Adrenal gland (tissue), 5 donors: ENCODE data around the gene STK32C.

ENCODE experiments used
- CTCF ChIP-seq, 6 experiments: fragments of 450-650 bp in 4 of 6; fragments of 200-600 bp in 2 of 6; sonication (generic) in 1 of 6; IDR thresholded peaks; 1 replicate in 5 of 6; 2 replicates in 1 of 6; pipeline versions ENCODE4 v1.5.1 to v1.8.0; 2016 to 2021; ENCODE audit warnings: antibody characterized with exemption in 6 of 6, mild to moderate bottlenecking in 2 of 6, moderate library complexity in 1 of 6
- POLR2A ChIP-seq, 2 donors: fragments of 450-650 bp; IDR thresholded peaks; one replicate each; pipeline ENCODE4 v1.6.1; 2017; ENCODE audit warnings: antibody characterized with exemption in 2 of 2, mild to moderate bottlenecking in 2 of 2, moderate library complexity in 1 of 2
- donor health status: DM: no; HTN: no; CAD: no.

- no peak for TF ChIP-seq POLR2A (IDR thresholded peaks at IDR 0.05)
- TF ChIP-seq CTCF (IDR thresholded peaks at IDR 0.05), result no peak
Observed at GRCh38 chr10:132302421-132303310, 5.1 kb downstream of the STK32C start.
